Measurements from ENCODE around the gene HOGA1.

HOGA1 gene

GRCh38 chr10:97580421-97581367 is 3.5 kb upstream of the HOGA1 start:
- no peak for DNase-seq

- DNase-seq: no peak
These were observed 2.0 kb upstream of the HOGA1 start for GRCh38 chr10:97582169-97582568.

GRCh38 chr10:97583476-97583875 is 713 bp upstream of the HOGA1 start:
- no peak for DNase-seq

- no peak for DNase-seq
These were observed 729 bp downstream of the HOGA1 start for GRCh38 chr10:97584798-97585438.

- DNase-seq: no peak
These were observed 1.2 kb downstream of the HOGA1 start for GRCh38 chr10:97585439-97585811.

- DNase-seq: no peak
These were observed 3.0 kb downstream of the HOGA1 start for GRCh38 chr10:97587183-97587582.

- no peak for DNase-seq
These were observed 5.3 kb downstream of the HOGA1 start, which contains the start of gene C10orf62 for GRCh38 chr10:97589479-97589878. Gene C10orf62, plus strand, starts transcription at chr10:97589721. Its CDS starts 177 bp downstream, at chr10:97589898.

GRCh38 chr10:97590082-97590747 is 6.0 kb downstream of the HOGA1 start:
- DNase-seq: peak; percentile 9

- DNase-seq: no peak
These were observed 6.7 kb downstream of the HOGA1 start for GRCh38 chr10:97590748-97591495.

GRCh38 chr10:97593421-97593820 is 9.2 kb downstream of the HOGA1 start:
- DNase-seq: no peak

- peak; percentile 60 for DNase-seq
These were observed 12.2 kb downstream of the HOGA1 start for GRCh38 chr10:97596101-97597082.

- DNase-seq: no peak
These were observed 13.6 kb downstream of the HOGA1 start for GRCh38 chr10:97597778-97598177.

GRCh38 chr10:97598407-97599271 is 14.4 kb downstream of the HOGA1 start:
- DNase-seq: no peak

GRCh38 chr10:97599272-97599619 is 15.1 kb downstream of the HOGA1 start:
- DNase-seq: no peak

- no peak for DNase-seq
These were observed 16.4 kb downstream of the HOGA1 start for GRCh38 chr10:97600616-97601015.

- DNase-seq: no peak
These were observed 17.4 kb downstream of the HOGA1 start for GRCh38 chr10:97601268-97602215.

GRCh38 chr10:97607095-97607636 is 23.0 kb downstream of the HOGA1 start:
- DNase-seq: no peak

- DNase-seq: no peak
These were observed 24.9 kb downstream of the HOGA1 start for GRCh38 chr10:97608991-97609561.

- DNase-seq: no peak
These were observed 27.3 kb downstream of the HOGA1 start for GRCh38 chr10:97611473-97611872.

All from hematopoietic multipotent progenitor cell treated with erythropoietin and hydrocortisone succinate and interleukin-3 and kit ligand, for 8 days (in vitro differentiated cells).